HG03159 (cell line): ENCODE results near the gene DENND4A.
A peak's percentile ranks its signal among the peaks of the same experiment; 100 is the strongest.
"Not testable (repeated sequence)": the region's sequence is repeated elsewhere in the genome, so short reads cannot be mapped to it uniquely, and the experiment has no call there.

Source experiments
- ATAC-seq: cut with Tn5 transposase; IDR thresholded peaks from one replicate; pipeline ENCODE4 v1.9.1; 2021; ENCODE audit warnings: mild to moderate bottlenecking, moderate library complexity; ENCODE audit not compliant: unreplicated experiment

The DENND4A gene

GRCh38 chr15:65639509-65639908, 152.6 kb downstream of the DENND4A start:
- no peak for ATAC-seq

GRCh38 chr15:65638681-65639089, 153.4 kb downstream of the DENND4A start:
- ATAC-seq = no peak

GRCh38 chr15:65638109-65638508, 154.0 kb downstream of the DENND4A start:
- no peak for ATAC-seq

GRCh38 chr15:65634356-65634755, 157.7 kb downstream of the DENND4A start:
- no peak for ATAC-seq

GRCh38 chr15:65633752-65634151, 158.3 kb downstream of the DENND4A start:
- ATAC-seq = no peak

- ATAC-seq = no peak
Measured at GRCh38 chr15:65632780-65633375, 159.2 kb downstream of the DENND4A start.

GRCh38 chr15:65631503-65631902, 160.6 kb downstream of the DENND4A start:
- no peak for ATAC-seq

- ATAC-seq = no peak
Measured at GRCh38 chr15:65630760-65631159, 161.3 kb downstream of the DENND4A start.

GRCh38 chr15:65629548-65629947, 162.5 kb downstream of the DENND4A start:
- no peak for ATAC-seq

- no peak for ATAC-seq
Measured at GRCh38 chr15:65626856-65627255, 165.2 kb downstream of the DENND4A start.

- no peak for ATAC-seq
Measured at GRCh38 chr15:65623103-65623502, 169.0 kb downstream of the DENND4A start.

GRCh38 chr15:65621638-65622037, 170.5 kb downstream of the DENND4A start, which contains the start of gene SLC24A1:
SLC24A1 (plus strand) TSS chr15:65621938; CDS start chr15:65624081, 2,143 bp downstream.
- no peak for ATAC-seq

GRCh38 chr15:65620833-65621232, 171.3 kb downstream of the DENND4A start:
- ATAC-seq = no peak

- no peak for ATAC-seq
Measured at GRCh38 chr15:65619626-65620290, 172.3 kb downstream of the DENND4A start.

- ATAC-seq = no peak
Measured at GRCh38 chr15:65618560-65619109, 173.5 kb downstream of the DENND4A start.

GRCh38 chr15:65615887-65616286, 176.2 kb downstream of the DENND4A start:
- ATAC-seq = not testable (repeated sequence)

- ATAC-seq = no peak
Measured at GRCh38 chr15:65612949-65613744, 178.9 kb downstream of the DENND4A start.

GRCh38 chr15:65612616-65612946, 179.5 kb downstream of the DENND4A start:
- ATAC-seq = no peak

GRCh38 chr15:65611888-65612615, 180.0 kb downstream of the DENND4A start:
- ATAC-seq = no peak

GRCh38 chr15:65610871-65611718, 181.0 kb downstream of the DENND4A start, which contains the start of gene INTS14:
INTS14 (minus strand) TSS chr15:65611131; CDS start chr15:65607380, 3,751 bp downstream.
- ATAC-seq = peak; percentile 94
